Stomach (tissue), 4 donors: Measurements from ENCODE around the gene CRAMP1.

ENCODE experiments used
- CTCF ChIP-seq, 7 experiments: fragments of 450-650 bp in 4 of 7; fragments of 200-600 bp in 3 of 7; sonication (generic) in 3 of 7; IDR thresholded peaks; one replicate each; pipeline ENCODE4 v1.5.1; 2016 to 2019; ENCODE audit warnings: antibody characterized with exemption in 7 of 7, control low read depth in 2 of 7, mild to moderate bottlenecking in 1 of 7
- EP300 ChIP-seq: sonication (generic); formaldehyde crosslinking; IDR thresholded peaks from one replicate; pipeline ENCODE4 v1.6.1; 2017; ENCODE audit warnings: antibody characterized with exemption

GRCh38 chr16:1681032-1681431, 68.9 kb downstream of the CRAMP1 start:
- TF ChIP-seq CTCF (IDR thresholded peaks at IDR 0.05) (no peak), EP300 (no peak)
